ENCODE data around the gene PLK3. TPM values are rescaled to one million over a fixed set of nuclear protein-coding genes. Genes with fewer than 3 reads are reported as not detected.
"Not testable (repeated sequence)": the region's sequence is repeated elsewhere in the genome, so short reads cannot be mapped to it uniquely, and the experiment has no call there.

PLK3 gene
- polyA plus RNA-seq, 1 experiment, result 45.9 TPM

DNA sequence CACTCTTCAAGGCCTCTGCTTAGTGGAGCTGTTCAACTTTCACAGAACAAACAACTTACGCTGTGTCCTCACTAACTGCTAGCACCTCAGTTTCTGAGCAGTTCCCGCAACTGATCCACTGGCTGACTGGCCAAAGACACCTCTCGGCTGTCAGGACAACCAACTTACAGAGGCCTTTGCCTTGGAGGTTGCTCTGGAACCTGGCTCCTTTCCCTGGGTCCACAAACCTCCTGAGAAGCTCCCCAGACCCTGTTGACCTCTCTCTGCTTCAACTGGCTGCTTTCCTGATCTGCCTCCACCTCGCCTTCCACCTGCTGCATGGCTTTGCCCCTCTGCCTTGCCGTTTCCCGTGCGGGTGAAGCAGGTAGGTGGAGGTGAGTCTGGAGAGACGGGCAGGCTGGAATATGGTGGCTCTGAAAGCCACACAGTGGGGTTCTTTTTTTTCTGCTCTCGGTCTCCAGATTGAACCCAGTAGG lies 21.1 kb downstream of the PLK3 start:
- DNase-seq (ENCODE audit: low read depth), result no peak
- Histone ChIP-seq H3K27me3 (ENCODE audit: control insufficient read depth, insufficient read depth, low read length) (no peaks in the 10 kb centered on the region), H3K36me3 (ENCODE audit: control insufficient read depth, insufficient read depth, low read length) (no peaks in the 10 kb centered on the region), H3K4me3 (ENCODE audit: low read depth, low read length) (no peak overlapping the region)
- TF ChIP-seq CTCF (IDR thresholded peaks at IDR 0.05; ENCODE audit: insufficient read depth, low read depth, low read length), result no peak
- ChIA-PET CTCF (interaction anchor here (0.7 to 4.1 kb wide), 8 partner anchors 11 to 482 kb away, joined by 3 to 23 read pairs (median 4); partner anchors contain the start of gene PLK3), POLR2A (no interaction called here)

DNA sequence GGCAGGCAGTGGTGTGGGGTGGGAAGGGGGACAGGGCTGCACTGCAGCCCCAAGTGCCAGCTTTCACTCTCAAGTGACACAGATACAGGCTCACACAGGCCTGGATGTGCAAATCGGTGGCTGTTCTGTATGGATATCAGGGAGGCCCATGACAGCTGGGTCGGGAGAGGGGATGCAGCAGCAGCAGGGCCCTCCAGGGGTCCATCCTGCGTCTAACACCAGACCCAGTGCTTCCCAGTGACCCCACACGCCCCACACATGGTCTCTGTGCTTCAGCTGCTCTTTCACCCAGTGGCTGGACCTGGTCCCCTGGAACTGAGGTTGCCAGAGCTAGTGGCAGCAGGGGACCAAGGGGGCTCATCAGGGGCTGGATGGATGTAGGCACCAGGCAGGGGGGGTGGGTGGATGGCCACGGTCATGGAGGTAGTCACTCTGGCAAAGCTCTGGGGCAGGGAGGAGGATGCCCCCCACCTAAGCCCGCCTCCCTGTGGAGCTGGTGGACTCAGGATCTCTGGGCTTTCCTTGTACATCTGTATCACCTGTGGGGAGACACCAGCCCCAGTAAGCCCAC lies 22.0 kb downstream of the PLK3 start:
- DNase-seq (ENCODE audit: low read depth), result no peak
- H3K4me3 ChIP-seq (ENCODE audit: low read depth, low read length), result no peak overlapping the region
- H3K27me3 ChIP-seq (ENCODE audit: control insufficient read depth, insufficient read depth, low read length), result no peaks in the 10 kb centered on the region
- CTCF ChIA-PET, result interaction anchor here (0.9 to 4.1 kb wide), 6 partner anchors 8 to 481 kb away, joined by 3 to 23 read pairs (median 4); partner anchors contain the start of gene PLK3
- no peak for TF ChIP-seq CTCF (IDR thresholded peaks at IDR 0.05; ENCODE audit: insufficient read depth, low read depth, low read length)
- POLR2A ChIA-PET, result no interaction called here
- no peaks in the 10 kb centered on the region for H3K36me3 ChIP-seq (ENCODE audit: control insufficient read depth, insufficient read depth, low read length)

DNA sequence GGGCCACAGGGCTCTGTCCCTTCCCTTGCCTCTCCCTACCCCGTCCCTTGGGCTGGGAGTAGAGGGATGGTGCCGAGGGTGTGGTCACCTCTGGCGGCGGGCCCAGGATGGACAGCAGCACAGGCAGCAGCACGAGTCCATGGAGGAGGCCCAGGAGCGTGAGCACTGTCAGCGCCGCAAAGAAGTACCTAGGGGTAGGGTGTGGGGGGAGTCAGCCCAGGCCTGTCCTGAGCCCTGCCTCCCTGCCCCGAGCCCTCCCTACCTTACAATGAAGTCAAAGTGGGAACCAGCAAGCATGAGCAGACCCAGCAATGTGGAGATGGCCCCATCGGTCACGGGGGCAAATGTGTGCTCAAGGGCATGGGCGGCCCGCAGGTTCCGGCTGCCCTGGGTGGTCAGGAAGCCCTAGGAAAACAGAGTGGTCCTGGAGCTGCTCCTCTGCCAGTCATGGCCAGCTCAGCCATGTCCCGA lies 22.8 kb downstream of the PLK3 start:
- DNase-seq (ENCODE audit: low read depth), result no peak
- CTCF ChIA-PET, result interaction anchor here (0.9 to 4.1 kb wide), 2 partner anchors 12 to 158 kb away, joined by 3 to 23 read pairs; no protein-coding TSS in a partner anchor
- POLR2A ChIA-PET, result no interaction called here
- no peaks in the 10 kb centered on the region for H3K36me3 ChIP-seq (ENCODE audit: control insufficient read depth, insufficient read depth, low read length)
- TF ChIP-seq CTCF (IDR thresholded peaks at IDR 0.05; ENCODE audit: insufficient read depth, low read depth, low read length), result no peak
- no peak overlapping the region for H3K4me3 ChIP-seq (ENCODE audit: low read depth, low read length)
- H3K27me3 ChIP-seq (ENCODE audit: control insufficient read depth, insufficient read depth, low read length), result no peaks in the 10 kb centered on the region

- H3K36me3 ChIP-seq (ENCODE audit: control insufficient read depth, insufficient read depth, low read length); DNase-seq (ENCODE audit: low read depth); H3K4me3 ChIP-seq (ENCODE audit: low read depth, low read length); CTCF ChIA-PET; H3K27me3 ChIP-seq (ENCODE audit: control insufficient read depth, insufficient read depth, low read length); POLR2A ChIA-PET: not testable (repeated sequence)
Observed at GRCh38 chr1:44824392-44824791, 24.2 kb downstream of the PLK3 start.

DNA sequence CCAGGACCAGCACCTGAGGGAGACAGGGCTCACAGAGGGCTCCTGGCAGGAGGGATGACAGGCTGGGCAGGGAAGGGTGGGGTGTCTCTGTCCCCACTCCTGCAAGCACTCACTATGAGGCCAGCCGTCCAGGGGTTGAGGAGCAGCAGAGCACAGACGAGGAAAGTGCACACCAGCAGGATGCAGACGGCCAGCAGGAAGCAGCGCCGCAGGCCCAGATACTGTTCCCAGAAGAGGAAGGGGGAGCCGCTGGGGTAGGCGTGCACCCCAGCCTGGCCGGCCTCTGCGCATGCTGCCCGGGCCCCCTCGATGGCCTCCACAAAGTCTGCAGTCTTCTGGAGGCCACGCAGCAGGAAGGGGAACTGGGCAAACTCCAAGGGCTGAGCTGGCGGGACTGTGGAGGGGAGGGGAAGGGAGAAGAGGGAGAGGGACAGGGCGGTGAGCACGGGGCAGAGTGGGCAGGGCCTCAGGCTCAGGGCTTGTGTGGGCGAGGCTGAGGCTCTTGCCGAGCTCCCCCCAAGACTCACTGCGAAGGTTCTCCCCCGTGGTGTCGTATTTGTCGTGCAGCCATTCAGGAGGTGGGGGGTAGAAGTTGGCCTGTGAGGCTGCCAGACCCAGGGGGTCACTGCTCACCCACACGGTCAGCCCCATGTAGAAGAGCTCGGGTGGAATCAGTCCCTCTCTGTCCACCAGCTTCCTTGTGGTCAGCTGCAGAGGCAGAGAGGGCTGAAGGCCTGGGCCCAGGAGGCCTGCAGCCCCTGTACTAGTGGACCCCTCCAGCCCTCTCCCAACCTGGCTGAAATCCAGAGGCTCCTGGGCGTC lies 26.4 kb downstream of the PLK3 start:
- CTCF ChIA-PET, result interaction anchor here (0.6 to 3.4 kb wide), 4 partner anchors 9 to 192 kb away, joined by 3 to 19 read pairs (median 4); partner anchors contain the start of gene PLK3
- H3K4me3 ChIP-seq (ENCODE audit: low read depth, low read length), result no peak overlapping the region
- H3K27me3 ChIP-seq (ENCODE audit: control insufficient read depth, insufficient read depth, low read length), result no peaks in the 10 kb centered on the region
- no peak for TF ChIP-seq CTCF (IDR thresholded peaks at IDR 0.05; ENCODE audit: insufficient read depth, low read depth, low read length)
- no peak for DNase-seq (ENCODE audit: low read depth)
- no peaks in the 10 kb centered on the region for H3K36me3 ChIP-seq (ENCODE audit: control insufficient read depth, insufficient read depth, low read length)
- POLR2A ChIA-PET, result interaction anchor here (0.7 kb wide), 1 partner anchor 82 kb away, joined by 4 read pairs; no protein-coding TSS in a partner anchor
